WTC11 (cell line): ENCODE measurements around the gene PLA1A.

Experiments used
- ATF3 ChIP-seq: sonication (generic); formaldehyde crosslinking; conservative IDR thresholded peaks from 2 replicates; pipeline ENCODE4 v1.8.1; 2022; ENCODE audit warnings: mild to moderate bottlenecking, missing genetic modification reagents
- CREB1 ChIP-seq: sonication (generic); formaldehyde crosslinking; IDR thresholded peaks from 2 replicates; pipeline ENCODE4 v1.8.0; 2023; ENCODE audit warnings: mild to moderate bottlenecking, missing genetic modification reagents
- CREM ChIP-seq: sonication (generic); formaldehyde crosslinking; IDR thresholded peaks from 2 replicates; pipeline ENCODE4 v1.8.1; 2022; ENCODE audit warnings: mild to moderate bottlenecking, missing genetic modification reagents, moderate library complexity
- CTCF ChIP-seq: fragments of 200-600 bp; IDR thresholded peaks from 2 replicates; pipeline ENCODE4 v1.8.0; 2022; ENCODE audit warnings: antibody characterized with exemption
- ERG ChIP-seq: fragments of 250-450 bp; sonication (Bioruptor Pico); IDR thresholded peaks from 2 replicates; pipeline ENCODE4 v1.8.0; 2021; ENCODE audit warnings: mild to moderate bottlenecking
- FOXP4 ChIP-seq: sonication (generic); formaldehyde crosslinking; IDR thresholded peaks from 2 replicates; pipeline ENCODE4 v1.8.0; 2022; ENCODE audit warnings: mild to moderate bottlenecking, missing genetic modification reagents
- MLX ChIP-seq: sonication (generic); formaldehyde crosslinking; IDR thresholded peaks from 2 replicates; pipeline ENCODE4 v1.8.1; 2023; ENCODE audit warnings: mild to moderate bottlenecking, missing genetic modification reagents, moderate library complexity
- NR2C2 ChIP-seq: sonication (generic); formaldehyde crosslinking; IDR thresholded peaks from 2 replicates; pipeline ENCODE4 v1.8.0; 2022; ENCODE audit warnings: mild to moderate bottlenecking, missing genetic modification reagents
- OVOL2 ChIP-seq: fragments of 250-450 bp; sonication (Bioruptor Pico); IDR thresholded peaks from 2 replicates; pipeline ENCODE4 v1.9.0; 2021; ENCODE audit warnings: mild to moderate bottlenecking, borderline replicate concordance
- ZNF396 ChIP-seq: fragments of 250-450 bp; sonication (Bioruptor Pico); IDR thresholded peaks from 2 replicates; pipeline ENCODE4 v1.8.0; 2021; ENCODE audit warnings: mild to moderate bottlenecking, moderate library complexity, borderline replicate concordance
- ZNF512 ChIP-seq: sonication (generic); formaldehyde crosslinking; IDR thresholded peaks from 2 replicates; pipeline ENCODE4 v1.8.1; 2022; ENCODE audit warnings: missing genetic modification reagents, borderline replicate concordance
- ZNF671 ChIP-seq: fragments of 250-450 bp; sonication (Bioruptor Pico); IDR thresholded peaks from 2 replicates; pipeline ENCODE4 v1.8.0; 2021; ENCODE audit warnings: mild to moderate bottlenecking

GRCh38 chr3:119647843-119648575 is 50.3 kb downstream of the PLA1A start:
- no peak for TF ChIP-seq ZNF671
- no peak for TF ChIP-seq CREM (CRISPR knock-in tag)
- TF ChIP-seq CREB1 (CRISPR knock-in tag), result no peak
- TF ChIP-seq ZNF512, result no peak
- TF ChIP-seq CTCF, result no peak
- no peak for TF ChIP-seq NR2C2 (CRISPR knock-in tag)
- TF ChIP-seq ERG (CRISPR knock-in tag), result no peak
- no peak for TF ChIP-seq ATF3 (CRISPR knock-in tag)
- TF ChIP-seq MLX (CRISPR knock-in tag), result no peak
- TF ChIP-seq ZNF396 (CRISPR knock-in tag), result no peak
- TF ChIP-seq OVOL2, result no peak
- TF ChIP-seq FOXP4 (CRISPR knock-in tag), result no peak
